ENCODE data around the gene PPM1H.

PPM1H gene

GRCh38 chr12:62632411-62632918 is 302.5 kb downstream of the PPM1H start:
- peak in 1 of 2 donors; percentile 4 for DNase-seq

DNA sequence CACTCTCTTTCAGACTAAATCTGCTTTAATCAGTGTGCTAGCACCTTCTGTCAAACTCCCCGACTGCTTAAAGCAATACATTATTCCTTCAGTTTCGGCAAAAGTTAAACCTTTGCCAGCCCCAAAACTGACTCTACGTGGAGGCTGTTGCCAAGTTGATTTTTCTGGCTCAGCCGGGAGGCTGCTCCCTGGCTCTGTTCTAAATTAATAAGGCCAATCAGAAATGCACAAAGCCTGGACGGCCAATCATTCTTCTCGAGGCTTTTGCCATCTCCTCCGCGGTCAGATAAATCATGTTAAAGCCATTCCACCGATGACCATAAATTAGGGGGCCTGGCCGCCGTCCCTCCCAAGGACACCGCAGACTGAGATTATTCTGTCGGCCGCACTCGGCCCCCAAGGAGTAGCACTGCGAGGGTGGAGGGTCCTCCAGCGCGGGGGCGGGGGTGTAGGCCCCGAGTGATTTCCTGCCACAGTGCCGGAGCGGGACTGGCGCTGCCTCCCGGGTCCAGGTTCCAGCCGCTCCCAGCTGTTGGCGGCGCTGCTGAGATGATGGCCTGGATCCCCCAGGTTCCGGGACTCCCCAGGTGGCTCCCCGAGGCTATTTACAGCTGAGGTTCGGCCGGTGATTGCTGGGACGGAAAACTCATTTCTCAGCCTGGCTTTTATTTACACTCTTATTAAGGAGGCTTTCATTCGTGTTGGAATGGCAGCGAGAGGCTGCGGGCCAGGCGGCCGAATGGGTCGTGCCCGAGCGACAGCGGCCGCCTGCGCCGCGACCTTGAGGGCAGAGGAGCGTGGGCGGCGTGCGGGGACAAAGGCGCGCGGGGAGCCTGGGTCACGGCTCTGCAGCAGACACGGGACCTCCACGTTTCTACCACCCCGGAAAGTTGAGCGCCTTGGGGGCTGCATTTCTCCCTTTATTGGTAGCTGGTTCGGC is 303.2 kb downstream of the PPM1H start:
- peak; percentile 2 to 7 for DNase-seq

DNA sequence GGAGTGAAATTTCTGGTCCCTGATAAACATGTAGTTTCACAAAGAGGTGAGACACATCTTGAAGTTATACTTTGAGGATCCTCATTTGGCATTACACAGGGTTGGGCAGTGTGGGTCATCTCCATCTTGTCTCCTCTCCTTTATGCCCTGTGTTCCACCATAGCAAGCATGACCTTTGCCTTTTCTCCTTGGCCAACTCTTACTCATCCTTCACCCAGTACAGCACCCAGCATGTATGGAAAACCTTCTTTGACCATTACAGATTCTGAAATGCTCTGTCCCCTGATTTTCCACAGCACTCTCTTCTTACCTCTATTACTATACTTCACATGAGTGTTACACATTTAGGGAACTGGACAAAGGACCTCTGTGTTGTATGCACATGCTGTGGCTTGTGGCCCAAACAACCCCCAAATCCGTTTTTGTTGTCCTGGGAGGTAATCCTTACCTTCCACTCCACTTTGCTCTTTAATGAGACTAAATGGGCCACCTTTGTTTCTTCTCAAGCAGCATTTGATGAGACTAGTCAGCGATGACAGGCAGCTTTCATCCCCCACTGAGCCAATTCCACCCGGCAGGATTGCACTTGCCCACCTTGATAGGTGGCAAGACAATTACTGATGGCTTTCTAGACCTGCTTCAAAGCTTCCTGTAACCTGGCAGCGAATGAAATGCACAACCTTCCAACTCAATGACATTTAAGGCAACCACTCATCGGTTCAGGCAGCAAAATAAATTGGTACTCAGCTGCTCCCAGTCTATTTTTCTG is 304.8 kb downstream of the PPM1H start:
- DNase-seq = no peak

DNA sequence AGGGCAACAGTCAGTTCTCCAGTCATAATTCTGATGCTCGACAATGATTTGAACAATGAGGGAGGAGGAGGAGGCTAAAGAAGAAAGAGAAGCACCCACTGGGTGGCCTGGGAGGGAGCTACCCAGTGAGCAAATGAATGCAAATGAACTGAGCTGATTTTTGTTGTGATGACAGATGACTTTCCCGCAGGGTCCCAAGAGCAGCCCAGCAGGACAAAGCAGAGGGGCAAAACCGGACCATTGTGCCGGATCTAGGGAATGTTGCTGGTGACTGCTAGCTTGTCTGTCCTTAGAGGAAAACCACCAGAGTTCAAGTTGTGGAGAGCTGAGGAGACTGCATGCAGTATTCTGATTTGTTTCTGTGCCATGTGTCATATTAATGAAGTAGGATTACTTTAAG is 305.5 kb downstream of the PPM1H start:
- DNase-seq = no peak

GRCh38 chr12:62627181-62627580 is 307.8 kb downstream of the PPM1H start:
- DNase-seq = no peak

DNA sequence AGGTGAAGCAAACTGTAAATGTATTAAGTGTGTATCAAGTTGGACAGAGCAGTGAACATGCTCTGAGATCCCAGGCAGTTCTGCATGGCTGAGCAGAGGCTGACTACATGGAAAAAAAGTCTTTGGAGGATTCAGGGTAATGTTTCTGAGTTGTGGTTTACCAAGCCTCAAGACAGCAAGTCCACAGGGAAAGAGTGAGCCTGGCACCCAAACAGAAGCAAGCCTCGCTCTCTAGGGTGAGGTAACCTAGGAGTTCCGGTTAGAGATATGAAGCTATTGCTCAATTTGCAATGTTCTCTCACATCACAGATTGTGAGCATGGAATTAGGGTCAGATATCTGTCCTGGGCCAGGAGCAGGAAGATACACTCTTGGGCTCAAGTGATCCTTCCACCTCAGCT is 309.7 kb downstream of the PPM1H start:
- no peak for DNase-seq

DNA sequence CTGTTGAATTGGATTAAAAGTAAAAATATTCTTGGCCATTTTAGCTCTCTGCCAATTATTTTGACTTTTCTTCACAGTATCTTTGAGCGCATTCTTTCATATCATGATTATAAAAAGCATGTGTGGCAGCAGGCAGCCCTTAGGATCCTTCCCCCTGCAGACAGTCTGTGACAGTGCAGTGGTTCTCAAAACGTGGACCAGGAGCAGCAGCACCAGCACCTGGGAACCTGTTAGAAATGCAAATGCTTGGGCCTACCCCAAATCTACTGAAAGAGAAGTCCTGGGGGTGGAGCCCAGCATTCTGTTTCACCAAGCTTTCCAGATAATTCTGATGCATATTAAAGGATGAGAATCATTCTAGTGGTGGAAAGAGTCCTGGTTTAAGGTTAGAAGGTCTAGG is 312.8 kb downstream of the PPM1H start:
- DNase-seq = no peak

- no peak for DNase-seq
Measured at GRCh38 chr12:62621101-62621638, 313.8 kb downstream of the PPM1H start.

DNA sequence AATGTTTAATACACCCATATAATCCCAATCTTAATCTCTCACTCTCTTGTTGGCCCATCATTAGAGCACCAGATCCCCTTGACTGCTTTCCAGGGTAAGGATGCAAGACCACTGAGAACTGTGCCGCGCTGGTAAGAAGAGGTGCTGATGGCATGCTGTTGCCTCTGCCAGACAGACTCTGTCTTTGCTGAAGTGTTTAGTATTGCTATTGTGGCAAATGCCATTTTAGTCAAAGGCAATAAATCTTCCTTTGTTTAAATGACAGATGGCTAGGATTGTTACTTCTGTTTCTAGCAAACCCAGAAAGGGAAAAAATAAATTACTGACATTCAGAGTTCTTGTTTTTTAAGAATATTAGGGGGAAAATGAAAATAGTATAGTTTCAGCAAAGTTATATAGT is 316.0 kb downstream of the PPM1H start:
- DNase-seq = no peak

- DNase-seq = no peak
Measured at GRCh38 chr12:62618319-62618718, 316.6 kb downstream of the PPM1H start.

DNA sequence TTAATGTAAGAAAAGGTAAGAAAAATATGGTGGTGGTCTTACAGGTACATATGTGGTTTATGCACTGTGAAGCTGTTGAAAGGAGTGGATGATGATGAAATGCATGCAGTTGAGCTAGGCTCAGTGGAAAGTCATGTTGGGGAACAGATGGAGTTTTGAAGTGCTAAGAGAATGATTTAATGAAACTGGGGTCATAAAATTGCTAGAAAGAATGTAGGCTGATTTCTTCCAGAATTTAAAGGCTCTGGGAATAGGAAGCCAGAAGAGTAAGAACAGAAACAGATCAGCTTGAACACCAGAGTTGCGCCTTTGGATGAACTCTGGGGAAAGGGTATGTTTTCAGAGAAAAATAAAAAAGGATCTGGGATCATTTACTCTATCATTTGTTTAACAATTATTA is 321.9 kb downstream of the PPM1H start:
- DNase-seq = no peak

- DNase-seq = no peak
Measured at GRCh38 chr12:62606654-62607053, 328.3 kb downstream of the PPM1H start.

- DNase-seq = no peak
Measured at GRCh38 chr12:62605981-62606380, 329.0 kb downstream of the PPM1H start.

DNA sequence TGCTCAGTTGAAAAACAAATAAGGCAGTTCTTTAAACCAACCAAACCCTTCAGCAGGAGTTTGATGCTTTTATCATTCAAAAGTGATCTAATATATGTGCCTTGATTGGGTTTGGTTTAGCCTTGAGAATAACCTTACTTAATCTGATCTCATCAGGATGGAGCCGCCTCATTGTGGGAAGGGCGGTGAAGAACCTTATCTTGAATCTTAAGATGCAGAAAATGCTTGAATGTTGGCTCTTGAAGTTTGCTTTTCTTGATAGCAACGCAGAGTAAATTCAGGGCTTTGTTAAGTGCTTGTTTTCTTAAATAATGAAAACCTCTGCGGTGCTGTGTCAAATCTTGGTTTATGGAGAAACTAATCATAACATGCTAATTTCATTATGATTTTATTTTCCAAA is 330.1 kb downstream of the PPM1H start:
- DNase-seq = peak in 1 of 2 donors; percentile 42

DNA sequence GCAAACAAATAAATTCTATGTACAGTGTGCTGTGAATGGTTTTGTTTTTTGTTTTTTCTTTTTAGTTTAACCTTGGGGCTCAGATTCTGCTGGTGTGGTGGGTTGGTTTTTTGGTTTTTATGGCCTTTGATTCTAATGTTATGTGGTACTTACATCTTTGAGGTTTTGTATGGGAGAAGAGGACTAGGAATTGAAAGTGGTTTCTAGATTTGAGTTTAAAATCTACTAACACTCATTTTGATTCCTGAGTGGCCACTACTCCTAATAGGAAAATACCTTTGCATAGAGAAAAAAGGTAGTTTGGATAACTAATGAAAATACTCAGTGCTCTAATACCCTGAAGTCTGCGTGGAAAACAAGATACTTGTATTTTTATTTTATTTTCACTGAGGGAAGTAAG is 330.6 kb downstream of the PPM1H start:
- DNase-seq = peak in 1 of 2 donors; percentile 27

DNA sequence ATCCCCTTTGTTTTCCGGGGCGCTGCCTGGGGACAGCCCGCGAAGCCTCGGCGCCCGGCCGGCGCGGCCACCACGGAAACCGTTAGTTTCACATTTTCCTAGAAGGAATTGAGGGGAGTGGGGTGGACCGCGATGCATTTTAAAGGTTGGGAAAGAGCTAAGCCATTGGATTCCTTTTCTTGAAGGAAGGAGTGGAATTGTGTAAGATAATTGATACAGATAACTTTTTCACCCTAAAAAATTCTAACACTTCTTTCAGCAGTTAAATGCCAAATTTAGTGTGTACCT is 331.2 kb downstream of the PPM1H start:
- no peak for DNase-seq

GRCh38 chr12:62603061-62603810 is 331.7 kb downstream of the PPM1H start:
- DNase-seq = peak; percentile 85

DNA sequence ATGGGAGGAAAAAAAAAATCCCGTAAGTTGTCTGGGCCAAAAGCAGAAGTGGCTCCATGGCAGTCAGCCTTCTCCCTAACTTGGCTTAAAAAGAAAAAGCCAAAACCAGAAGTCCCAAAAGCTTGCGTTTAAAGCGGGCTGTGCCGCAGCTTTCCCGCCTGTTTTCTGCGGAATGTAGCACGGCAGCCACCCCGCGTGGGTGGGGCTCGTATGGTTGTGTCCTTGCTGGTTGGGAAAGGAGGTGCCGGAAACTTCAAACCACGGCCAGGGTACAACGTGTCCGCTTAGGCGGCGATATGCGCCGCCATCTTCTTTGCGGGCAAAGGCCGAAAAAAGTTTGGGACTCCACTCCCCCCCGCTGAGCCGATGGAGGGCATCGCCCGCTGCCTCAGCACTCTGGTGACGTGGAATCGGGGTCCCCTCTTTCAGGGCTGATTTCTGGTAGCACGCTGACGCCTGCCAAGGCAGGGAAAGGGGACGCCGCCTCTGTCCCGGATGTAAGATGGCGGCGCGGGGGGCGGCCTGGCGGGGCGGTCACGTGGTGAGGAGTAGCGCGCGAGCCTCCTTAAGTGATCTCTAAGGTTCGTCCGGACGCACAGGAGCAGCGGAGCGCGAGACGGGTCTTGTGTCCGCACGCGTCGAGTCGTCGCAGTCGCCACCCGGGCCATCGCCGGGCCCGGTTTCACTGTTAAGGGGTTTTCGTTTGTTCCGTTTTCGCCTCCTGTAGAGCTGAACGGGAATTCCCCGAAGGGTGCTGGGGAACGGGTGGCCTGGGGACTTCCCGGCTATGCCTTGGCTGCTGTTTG is 332.5 kb downstream of the PPM1H start:
- DNase-seq = peak; percentile 89 to 90

DNA sequence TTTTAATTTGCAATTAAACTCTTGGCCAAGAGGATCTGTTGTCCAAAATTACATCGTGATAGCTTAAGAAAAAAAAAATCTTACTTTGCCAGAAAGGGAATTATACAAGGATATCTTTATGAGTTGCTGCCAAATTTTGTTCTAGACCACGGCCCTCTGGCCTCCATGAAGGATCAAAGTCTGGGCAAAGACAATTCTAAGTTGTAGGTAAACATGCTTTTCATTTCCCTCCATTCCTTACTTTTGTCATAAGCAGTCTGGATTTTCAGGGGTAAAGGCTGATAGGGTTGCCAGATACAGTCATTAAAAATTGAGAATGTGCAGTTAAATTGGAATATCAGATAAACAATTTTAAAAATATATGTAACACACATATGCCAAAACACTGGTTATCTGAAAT is 333.2 kb downstream of the PPM1H start:
- no peak for DNase-seq

DNA sequence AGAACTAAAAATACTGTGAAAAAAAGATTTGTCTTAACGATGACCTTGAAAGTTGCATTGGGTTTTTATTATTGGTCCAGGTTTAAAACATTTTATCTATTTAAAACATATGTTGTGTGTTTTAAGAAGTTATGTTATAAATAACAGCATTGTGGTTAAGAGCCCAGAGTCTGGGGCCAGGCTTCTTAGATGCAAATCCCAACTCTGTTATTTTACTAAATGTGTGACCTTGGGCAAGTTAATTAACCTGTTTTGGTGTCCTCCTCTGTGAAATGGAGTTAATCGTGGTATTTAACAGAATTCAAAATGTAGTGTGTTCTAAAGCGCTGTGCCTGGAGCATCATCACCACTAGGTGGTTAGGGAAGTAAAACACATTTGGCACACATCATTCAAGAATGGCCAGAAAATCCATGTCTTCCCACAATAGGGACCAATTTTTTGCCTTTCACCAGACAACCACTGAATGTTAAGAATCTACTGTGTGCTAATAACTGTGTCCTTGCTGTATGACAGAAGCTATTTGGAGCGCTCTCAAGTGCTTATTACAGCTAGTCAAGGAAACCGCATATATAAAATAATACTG is 335.0 kb downstream of the PPM1H start:
- no peak for DNase-seq

- no peak for DNase-seq
Measured at GRCh38 chr12:62598846-62599245, 336.1 kb downstream of the PPM1H start.

DNA sequence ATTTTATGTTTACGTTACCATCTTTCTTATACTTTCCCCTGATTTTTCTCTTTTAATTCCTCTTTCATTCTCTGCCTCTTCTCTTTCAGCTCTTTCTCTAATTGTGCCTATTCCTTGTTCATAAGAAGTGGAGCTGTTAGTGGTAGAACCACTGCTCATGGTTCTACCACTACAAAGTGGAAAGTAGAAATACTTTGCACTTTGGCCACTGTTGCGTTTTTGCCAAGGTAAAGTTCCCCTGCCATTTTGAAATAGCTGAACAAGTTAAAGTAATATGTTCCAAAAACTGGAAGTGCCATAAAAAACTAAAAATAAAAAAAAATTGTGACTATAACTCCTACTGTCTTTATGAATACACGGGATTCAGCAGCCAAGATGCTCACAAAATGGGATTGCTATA is 337.7 kb downstream of the PPM1H start:
- no peak for DNase-seq

Data from CD4-positive, alpha-beta T cell treated with Interleukin-1 beta for 1 hour (primary cell).